HEK293 (cell line): ENCODE data around the gene CD1D.

Experiments
- CTCF ChIA-PET: fragments of 350-600 bp; formaldehyde crosslinking; extraction: SDS; loops from one replicate; lab custom pipeline; 2021; ENCODE audit warnings: antibody characterized with exemption; lab: Yijun Ruan, JAX
- POLR2A ChIA-PET: fragments of 300-600 bp; formaldehyde crosslinking; extraction: SDS; loops from one replicate; lab custom pipeline; 2020; ENCODE audit warnings: antibody characterized with exemption, inconsistent platforms; lab: Yijun Ruan, JAX
- H3K27ac ChIP-seq: fragments of 200-500 bp; sonication (Bioruptor generic); 2 replicates; pipeline ENCODE4 v1.5.1; 2014; ENCODE audit warnings: low read depth, low read length, control low read depth, inconsistent platforms; ENCODE audit errors: extremely low read depth
- H3K36me3 ChIP-seq, 2 experiments: fragments of 200-500 bp in 1 of 2; sonication (Bioruptor generic) in 1 of 2; 1 replicate in 1 of 2; 2 replicates in 1 of 2; pipeline ENCODE4 v1.5.1; 2014 to 2017; ENCODE audit warnings: inconsistent platforms in 2 of 2, low read length in 2 of 2; ENCODE audit not compliant: control insufficient read depth in 2 of 2, insufficient read depth in 1 of 2
- H3K4me1 ChIP-seq: fragments of 200-500 bp; sonication (Bioruptor generic); 2 replicates; pipeline ENCODE4 v1.5.1; 2014; ENCODE audit warnings: mild to moderate bottlenecking, low read length, inconsistent platforms; ENCODE audit not compliant: control insufficient read depth, insufficient read depth
- H3K4me3 ChIP-seq: 2 replicates; pipeline ENCODE4 v1.5.1; 2011; ENCODE audit warnings: low read depth, mild to moderate bottlenecking, control low read depth, low read length, moderate library complexity
- H3K9me3 ChIP-seq: fragments of 200-500 bp; sonication (Bioruptor generic); 2 replicates; pipeline ENCODE4 v1.5.1; 2014; ENCODE audit warnings: low read depth, low read length, inconsistent platforms; ENCODE audit not compliant: control insufficient read depth, insufficient read depth
- BCL11A ChIP-seq: fragments of 450-650 bp; formaldehyde crosslinking; IDR thresholded peaks from 2 replicates; pipeline ENCODE4 v1.5.1; 2016; ENCODE audit warnings: low read depth, missing biosample characterization, missing genetic modification characterization
- HOXD13 ChIP-seq: sonication (generic); formaldehyde crosslinking; IDR thresholded peaks from 2 replicates; pipeline ENCODE4 v1.8.0; 2022; ENCODE audit warnings: missing genetic modification reagents, borderline replicate concordance
- IKZF3 ChIP-seq: fragments of 450-650 bp; IDR thresholded peaks from 2 replicates; pipeline ENCODE4 v1.5.0; 2018; ENCODE audit warnings: missing biosample characterization, mild to moderate bottlenecking, missing genetic modification characterization, moderate library complexity
- KLF10 ChIP-seq: fragments of 450-650 bp; IDR thresholded peaks from 2 replicates; pipeline ENCODE4 v1.5.1; 2018; ENCODE audit warnings: missing biosample characterization, mild to moderate bottlenecking, missing genetic modification characterization
- KLF8 ChIP-seq: fragments of 450-650 bp; formaldehyde crosslinking; IDR thresholded peaks from 2 replicates; pipeline ENCODE4 v1.5.1; 2016; ENCODE audit warnings: missing biosample characterization, missing genetic modification characterization
- SP7 ChIP-seq: fragments of 450-650 bp; formaldehyde crosslinking; IDR thresholded peaks from 2 replicates; pipeline ENCODE4 v1.5.1; 2016; ENCODE audit warnings: missing biosample characterization, missing genetic modification characterization
- ZNF169 ChIP-seq: fragments of 450-650 bp; formaldehyde crosslinking; IDR thresholded peaks from 2 replicates; pipeline ENCODE4 v1.5.1; 2016; ENCODE audit warnings: missing biosample characterization, missing genetic modification characterization
- ZNF335 ChIP-seq: fragments of 450-650 bp; formaldehyde crosslinking; conservative IDR thresholded peaks from 2 replicates; pipeline ENCODE4 v1.5.1; 2016; ENCODE audit warnings: missing biosample characterization, missing genetic modification characterization
- ZNF548 ChIP-seq: fragments of 450-650 bp; formaldehyde crosslinking; IDR thresholded peaks from 2 replicates; pipeline ENCODE4 v1.5.1; 2016; ENCODE audit warnings: missing biosample characterization, missing genetic modification characterization
- ZNF549 ChIP-seq: fragments of 450-650 bp; IDR thresholded peaks from 2 replicates; pipeline ENCODE4 v1.5.1; 2018; ENCODE audit warnings: missing biosample characterization, missing genetic modification characterization, mild to moderate bottlenecking, inconsistent platforms, moderate library complexity
- TF ChIP-seq, protein P1 (sequence below): fragments of 450-650 bp; formaldehyde crosslinking; IDR thresholded peaks from 2 replicates; pipeline ENCODE4 v1.5.1; 2016; ENCODE audit warnings: missing biosample characterization, missing genetic modification characterization
- TF ChIP-seq, protein P2 (sequence below): fragments of 450-650 bp; formaldehyde crosslinking; IDR thresholded peaks from 2 replicates; pipeline ENCODE4 v1.5.1; 2016; ENCODE audit warnings: missing biosample characterization, missing genetic modification characterization
- TF ChIP-seq, protein P3 (sequence below): fragments of 450-650 bp; formaldehyde crosslinking; IDR thresholded peaks from 2 replicates; pipeline ENCODE4 v1.5.1; 2016; ENCODE audit warnings: missing biosample characterization, missing genetic modification characterization
- TF ChIP-seq, protein P4 (sequence below): fragments of 450-650 bp; formaldehyde crosslinking; optimal IDR thresholded peaks from 2 replicates; pipeline ENCODE3; 2016; ENCODE audit warnings: missing biosample characterization, mild to moderate bottlenecking, missing genetic modification characterization
- TF ChIP-seq, protein P5 (sequence below): fragments of 450-650 bp; formaldehyde crosslinking; IDR thresholded peaks from 2 replicates; pipeline ENCODE4 v1.5.1; 2016; ENCODE audit warnings: missing biosample characterization, missing genetic modification characterization, borderline replicate concordance

CD1D gene

DNA sequence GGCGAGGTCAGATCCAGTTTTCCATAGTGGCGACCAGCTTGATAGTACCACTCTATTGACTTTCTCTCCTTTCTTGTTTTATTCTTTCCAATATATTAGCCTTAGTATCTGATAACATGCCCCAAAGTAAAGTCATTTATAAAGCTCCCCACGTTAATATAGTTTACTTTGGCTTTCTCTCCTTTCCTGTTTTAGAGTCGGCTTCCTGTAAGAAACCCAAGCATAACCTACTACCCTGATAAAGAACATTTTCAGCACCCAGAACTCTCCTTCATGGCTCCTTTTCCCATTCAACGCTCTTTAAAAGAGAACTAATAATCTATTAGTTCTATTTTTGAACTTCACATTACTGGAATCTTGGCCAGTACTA, 23.7 kb downstream of the CD1D start:
- no peaks in the 10 kb centered on the region for H3K4me1 ChIP-seq
- ChIA-PET POLR2A (no interaction called here), CTCF (interaction anchor here (0.6 to 2.7 kb wide), 25 partner anchors 10 to 1739 kb away, joined by 3 to 12 read pairs (median 4); no protein-coding TSS in a partner anchor)
- no peaks in the 10 kb centered on the region for H3K9me3 ChIP-seq
- H3K4me3 ChIP-seq = no peak overlapping the region
- no peak overlapping the region for H3K27ac ChIP-seq
- H3K36me3 ChIP-seq = no peaks in the 10 kb centered on the region
- TF ChIP-seq ZNF335 (no peak), SP7 (no peak), KLF10 (tag by site-specific recombination) (no peak), ZNF169 (no peak), BCL11A (tag by site-specific recombination) (no peak), ZNF549 (tag by site-specific recombination) (no peak), KLF8 (tag by site-specific recombination) (no peak)
- TF ChIP-seq, protein P1, sequence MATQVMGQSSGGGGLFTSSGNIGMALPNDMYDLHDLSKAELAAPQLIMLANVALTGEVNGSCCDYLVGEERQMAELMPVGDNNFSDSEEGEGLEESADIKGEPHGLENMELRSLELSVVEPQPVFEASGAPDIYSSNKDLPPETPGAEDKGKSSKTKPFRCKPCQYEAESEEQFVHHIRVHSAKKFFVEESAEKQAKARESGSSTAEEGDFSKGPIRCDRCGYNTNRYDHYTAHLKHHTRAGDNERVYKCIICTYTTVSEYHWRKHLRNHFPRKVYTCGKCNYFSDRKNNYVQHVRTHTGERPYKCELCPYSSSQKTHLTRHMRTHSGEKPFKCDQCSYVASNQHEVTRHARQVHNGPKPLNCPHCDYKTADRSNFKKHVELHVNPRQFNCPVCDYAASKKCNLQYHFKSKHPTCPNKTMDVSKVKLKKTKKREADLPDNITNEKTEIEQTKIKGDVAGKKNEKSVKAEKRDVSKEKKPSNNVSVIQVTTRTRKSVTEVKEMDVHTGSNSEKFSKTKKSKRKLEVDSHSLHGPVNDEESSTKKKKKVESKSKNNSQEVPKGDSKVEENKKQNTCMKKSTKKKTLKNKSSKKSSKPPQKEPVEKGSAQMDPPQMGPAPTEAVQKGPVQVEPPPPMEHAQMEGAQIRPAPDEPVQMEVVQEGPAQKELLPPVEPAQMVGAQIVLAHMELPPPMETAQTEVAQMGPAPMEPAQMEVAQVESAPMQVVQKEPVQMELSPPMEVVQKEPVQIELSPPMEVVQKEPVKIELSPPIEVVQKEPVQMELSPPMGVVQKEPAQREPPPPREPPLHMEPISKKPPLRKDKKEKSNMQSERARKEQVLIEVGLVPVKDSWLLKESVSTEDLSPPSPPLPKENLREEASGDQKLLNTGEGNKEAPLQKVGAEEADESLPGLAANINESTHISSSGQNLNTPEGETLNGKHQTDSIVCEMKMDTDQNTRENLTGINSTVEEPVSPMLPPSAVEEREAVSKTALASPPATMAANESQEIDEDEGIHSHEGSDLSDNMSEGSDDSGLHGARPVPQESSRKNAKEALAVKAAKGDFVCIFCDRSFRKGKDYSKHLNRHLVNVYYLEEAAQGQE = no peak
- TF ChIP-seq, protein P2, sequence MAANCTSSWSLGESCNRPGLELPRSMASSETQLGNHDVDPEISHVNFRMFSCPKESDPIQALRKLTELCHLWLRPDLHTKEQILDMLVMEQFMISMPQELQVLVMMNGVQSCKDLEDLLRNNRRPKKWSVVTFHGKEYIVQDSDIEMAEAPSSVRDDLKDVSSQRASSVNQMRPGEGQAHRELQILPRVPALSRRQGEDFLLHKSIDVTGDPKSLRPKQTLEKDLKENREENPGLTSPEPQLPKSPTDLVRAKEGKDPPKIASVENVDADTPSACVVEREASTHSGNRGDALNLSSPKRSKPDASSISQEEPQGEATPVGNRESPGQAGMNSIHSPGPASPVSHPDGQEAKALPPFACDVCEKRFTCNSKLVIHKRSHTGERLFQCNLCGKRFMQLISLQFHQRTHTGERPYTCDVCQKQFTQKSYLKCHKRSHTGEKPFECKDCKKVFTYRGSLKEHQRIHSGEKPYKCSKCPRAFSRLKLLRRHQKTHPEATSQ (tag by site-specific recombination) = no peak
- TF ChIP-seq, protein P3, sequence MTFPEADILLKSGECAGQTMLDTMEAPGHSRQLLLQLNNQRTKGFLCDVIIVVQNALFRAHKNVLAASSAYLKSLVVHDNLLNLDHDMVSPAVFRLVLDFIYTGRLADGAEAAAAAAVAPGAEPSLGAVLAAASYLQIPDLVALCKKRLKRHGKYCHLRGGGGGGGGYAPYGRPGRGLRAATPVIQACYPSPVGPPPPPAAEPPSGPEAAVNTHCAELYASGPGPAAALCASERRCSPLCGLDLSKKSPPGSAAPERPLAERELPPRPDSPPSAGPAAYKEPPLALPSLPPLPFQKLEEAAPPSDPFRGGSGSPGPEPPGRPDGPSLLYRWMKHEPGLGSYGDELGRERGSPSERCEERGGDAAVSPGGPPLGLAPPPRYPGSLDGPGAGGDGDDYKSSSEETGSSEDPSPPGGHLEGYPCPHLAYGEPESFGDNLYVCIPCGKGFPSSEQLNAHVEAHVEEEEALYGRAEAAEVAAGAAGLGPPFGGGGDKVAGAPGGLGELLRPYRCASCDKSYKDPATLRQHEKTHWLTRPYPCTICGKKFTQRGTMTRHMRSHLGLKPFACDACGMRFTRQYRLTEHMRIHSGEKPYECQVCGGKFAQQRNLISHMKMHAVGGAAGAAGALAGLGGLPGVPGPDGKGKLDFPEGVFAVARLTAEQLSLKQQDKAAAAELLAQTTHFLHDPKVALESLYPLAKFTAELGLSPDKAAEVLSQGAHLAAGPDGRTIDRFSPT = no peak
- TF ChIP-seq, protein P4, sequence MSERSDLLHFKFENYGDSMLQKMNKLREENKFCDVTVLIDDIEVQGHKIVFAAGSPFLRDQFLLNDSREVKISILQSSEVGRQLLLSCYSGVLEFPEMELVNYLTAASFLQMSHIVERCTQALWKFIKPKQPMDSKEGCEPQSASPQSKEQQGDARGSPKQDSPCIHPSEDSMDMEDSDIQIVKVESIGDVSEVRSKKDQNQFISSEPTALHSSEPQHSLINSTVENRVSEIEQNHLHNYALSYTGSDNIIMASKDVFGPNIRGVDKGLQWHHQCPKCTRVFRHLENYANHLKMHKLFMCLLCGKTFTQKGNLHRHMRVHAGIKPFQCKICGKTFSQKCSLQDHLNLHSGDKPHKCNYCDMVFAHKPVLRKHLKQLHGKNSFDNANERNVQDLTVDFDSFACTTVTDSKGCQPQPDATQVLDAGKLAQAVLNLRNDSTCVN (tag by site-specific recombination) = no peak

DNA sequence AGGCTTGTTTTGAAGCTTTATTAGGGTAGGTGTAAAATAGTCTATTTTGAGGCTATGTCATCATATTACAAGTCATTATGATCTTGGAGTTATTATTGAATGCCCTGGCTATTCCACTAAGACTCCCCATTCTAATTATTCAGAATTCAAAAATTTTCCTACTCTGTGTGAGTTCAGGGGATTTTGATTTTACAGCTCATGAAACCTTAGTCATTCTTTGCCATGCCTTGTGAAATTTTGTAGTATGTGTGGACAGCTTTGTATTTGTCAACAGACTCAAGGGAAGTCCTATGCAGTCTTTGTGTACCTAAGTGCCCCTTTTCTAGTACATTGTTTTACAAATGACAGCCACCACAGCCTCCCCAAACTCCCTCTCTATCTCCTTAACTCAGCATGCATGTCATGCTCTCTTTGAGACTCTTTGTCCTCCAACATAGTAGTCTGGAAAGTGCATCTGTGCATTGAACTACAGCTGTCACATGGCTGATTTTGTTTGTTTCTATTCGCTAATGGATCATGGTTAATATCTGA, 28.0 kb downstream of the CD1D start:
- ChIA-PET CTCF (interaction anchor here (0.7 to 1.0 kb wide), 2 partner anchors 790 to 864 kb away, joined by 3 read pairs; no protein-coding TSS in a partner anchor), POLR2A (interaction anchor here (0.7 kb wide), 2 partner anchors 283 to 379 kb away, joined by 3 read pairs; no protein-coding TSS in a partner anchor)

DNA sequence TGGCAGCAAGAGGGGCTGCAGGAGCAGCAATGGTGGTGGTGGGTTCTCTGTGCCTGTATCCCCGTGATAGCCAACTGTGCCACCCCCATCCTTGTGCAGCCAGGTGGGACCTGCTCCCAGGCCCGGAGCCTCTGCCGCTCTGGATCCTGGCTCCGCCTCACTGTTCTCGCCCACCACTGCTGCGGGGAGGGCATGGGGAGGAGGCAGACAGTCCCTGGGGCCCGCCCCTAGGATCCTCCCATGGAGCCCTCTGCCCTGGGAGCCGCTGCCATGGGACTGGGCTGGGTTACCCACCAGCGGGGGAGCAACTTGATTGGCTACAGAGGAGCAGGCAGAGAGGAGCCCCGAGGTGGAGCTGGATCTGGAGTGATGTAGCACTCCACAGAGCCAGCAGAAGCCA, 31.6 kb downstream of the CD1D start:
- Histone ChIP-seq H3K9me3 (no peaks in the 10 kb centered on the region), H3K27ac (no peak overlapping the region), H3K36me3 (no peaks in the 10 kb centered on the region), H3K4me3 (no peak overlapping the region), H3K4me1 (no peaks in the 10 kb centered on the region)
- POLR2A ChIA-PET = no interaction called here
- CTCF ChIA-PET = interaction anchor here (0.6 to 1.4 kb wide), 2 partner anchors 9 to 25 kb away, joined by 3 to 4 read pairs; no protein-coding TSS in a partner anchor
- TF ChIP-seq, protein P5, sequence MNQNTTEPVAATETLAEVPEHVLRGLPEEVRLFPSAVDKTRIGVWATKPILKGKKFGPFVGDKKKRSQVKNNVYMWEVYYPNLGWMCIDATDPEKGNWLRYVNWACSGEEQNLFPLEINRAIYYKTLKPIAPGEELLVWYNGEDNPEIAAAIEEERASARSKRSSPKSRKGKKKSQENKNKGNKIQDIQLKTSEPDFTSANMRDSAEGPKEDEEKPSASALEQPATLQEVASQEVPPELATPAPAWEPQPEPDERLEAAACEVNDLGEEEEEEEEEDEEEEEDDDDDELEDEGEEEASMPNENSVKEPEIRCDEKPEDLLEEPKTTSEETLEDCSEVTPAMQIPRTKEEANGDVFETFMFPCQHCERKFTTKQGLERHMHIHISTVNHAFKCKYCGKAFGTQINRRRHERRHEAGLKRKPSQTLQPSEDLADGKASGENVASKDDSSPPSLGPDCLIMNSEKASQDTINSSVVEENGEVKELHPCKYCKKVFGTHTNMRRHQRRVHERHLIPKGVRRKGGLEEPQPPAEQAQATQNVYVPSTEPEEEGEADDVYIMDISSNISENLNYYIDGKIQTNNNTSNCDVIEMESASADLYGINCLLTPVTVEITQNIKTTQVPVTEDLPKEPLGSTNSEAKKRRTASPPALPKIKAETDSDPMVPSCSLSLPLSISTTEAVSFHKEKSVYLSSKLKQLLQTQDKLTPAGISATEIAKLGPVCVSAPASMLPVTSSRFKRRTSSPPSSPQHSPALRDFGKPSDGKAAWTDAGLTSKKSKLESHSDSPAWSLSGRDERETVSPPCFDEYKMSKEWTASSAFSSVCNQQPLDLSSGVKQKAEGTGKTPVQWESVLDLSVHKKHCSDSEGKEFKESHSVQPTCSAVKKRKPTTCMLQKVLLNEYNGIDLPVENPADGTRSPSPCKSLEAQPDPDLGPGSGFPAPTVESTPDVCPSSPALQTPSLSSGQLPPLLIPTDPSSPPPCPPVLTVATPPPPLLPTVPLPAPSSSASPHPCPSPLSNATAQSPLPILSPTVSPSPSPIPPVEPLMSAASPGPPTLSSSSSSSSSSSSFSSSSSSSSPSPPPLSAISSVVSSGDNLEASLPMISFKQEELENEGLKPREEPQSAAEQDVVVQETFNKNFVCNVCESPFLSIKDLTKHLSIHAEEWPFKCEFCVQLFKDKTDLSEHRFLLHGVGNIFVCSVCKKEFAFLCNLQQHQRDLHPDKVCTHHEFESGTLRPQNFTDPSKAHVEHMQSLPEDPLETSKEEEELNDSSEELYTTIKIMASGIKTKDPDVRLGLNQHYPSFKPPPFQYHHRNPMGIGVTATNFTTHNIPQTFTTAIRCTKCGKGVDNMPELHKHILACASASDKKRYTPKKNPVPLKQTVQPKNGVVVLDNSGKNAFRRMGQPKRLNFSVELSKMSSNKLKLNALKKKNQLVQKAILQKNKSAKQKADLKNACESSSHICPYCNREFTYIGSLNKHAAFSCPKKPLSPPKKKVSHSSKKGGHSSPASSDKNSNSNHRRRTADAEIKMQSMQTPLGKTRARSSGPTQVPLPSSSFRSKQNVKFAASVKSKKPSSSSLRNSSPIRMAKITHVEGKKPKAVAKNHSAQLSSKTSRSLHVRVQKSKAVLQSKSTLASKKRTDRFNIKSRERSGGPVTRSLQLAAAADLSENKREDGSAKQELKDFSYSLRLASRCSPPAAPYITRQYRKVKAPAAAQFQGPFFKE = no peak
- no peak for TF ChIP-seq IKZF3 (tag by site-specific recombination)

More for the DNA sequence above, 28.0 kb downstream of the CD1D start:
- H3K36me3 ChIP-seq = no peaks in the 10 kb centered on the region
- H3K4me1 ChIP-seq = no peaks in the 10 kb centered on the region
- no peaks in the 10 kb centered on the region for H3K9me3 ChIP-seq
- H3K4me3 ChIP-seq = no peak overlapping the region
- no peak overlapping the region for H3K27ac ChIP-seq
- no peak for TF ChIP-seq ZNF548
- TF ChIP-seq HOXD13 = no peak
